MM.1S (cell line): ENCODE data around the gene LPCAT1.

Experiments
- DNase-seq: peaks from one replicate; pipeline ENCODE4 v3.0.0-alpha.2; 2015
- H2AFZ ChIP-seq: fragments of 300-600 bp; sonication (generic); 2 replicates; pipeline ENCODE4 v1.6.0; 2016; ENCODE audit warnings: antibody characterized with exemption, low read length
- H3F3A ChIP-seq: fragments of 300-600 bp; sonication (generic); 2 replicates; pipeline ENCODE4 v1.6.1; 2016; ENCODE audit warnings: mild to moderate bottlenecking, antibody characterized with exemption, low read length, moderate library complexity, mixed read lengths; ENCODE audit not compliant: insufficient read depth
- H3K27ac ChIP-seq: fragments of 300-600 bp; sonication (generic); 2 replicates; pipeline ENCODE4 v1.5.1; 2016; ENCODE audit warnings: mild to moderate bottlenecking, low read length
- H3K27me3 ChIP-seq: fragments of 300-600 bp; sonication (generic); replicated peaks from 2 replicates; pipeline ENCODE4 v1.6.0; 2016; ENCODE audit warnings: low read length; ENCODE audit not compliant: insufficient read depth
- H3K36me3 ChIP-seq: fragments of 300-600 bp; sonication (generic); replicated peaks from 2 replicates; pipeline ENCODE4 v1.6.1; 2016; ENCODE audit warnings: mild to moderate bottlenecking, low read length, mixed read lengths; ENCODE audit not compliant: insufficient read depth
- H3K4me1 ChIP-seq: fragments of 300-600 bp; sonication (generic); 2 replicates; pipeline ENCODE4 v1.6.1; 2016; ENCODE audit warnings: low read length, mixed read lengths
- H3K4me2 ChIP-seq: fragments of 300-600 bp; sonication (generic); 2 replicates; pipeline ENCODE4 v1.6.0; 2016; ENCODE audit warnings: low read depth, low read length
- H3K4me3 ChIP-seq: fragments of 300-600 bp; sonication (generic); 2 replicates; pipeline ENCODE4 v1.5.1; 2016; ENCODE audit warnings: low read length, mixed read lengths
- H3K79me2 ChIP-seq: fragments of 300-600 bp; sonication (generic); 2 replicates; pipeline ENCODE4 v1.6.1; 2016; ENCODE audit warnings: mixed run types, low read length, mixed read lengths
- H3K9ac ChIP-seq: fragments of 300-600 bp; sonication (generic); 2 replicates; pipeline ENCODE4 v1.6.1; 2016; ENCODE audit warnings: low read length, mixed read lengths
- H3K9me2 ChIP-seq: fragments of 300-600 bp; sonication (generic); replicated peaks from 2 replicates; pipeline ENCODE4 v1.6.1; 2016; ENCODE audit warnings: mild to moderate bottlenecking, low read length, mixed read lengths; ENCODE audit not compliant: insufficient read depth
- H3K9me3 ChIP-seq: fragments of 300-600 bp; sonication (generic); replicated peaks from 2 replicates; pipeline ENCODE4 v1.6.1; 2016; ENCODE audit warnings: mild to moderate bottlenecking, low read length, mixed read lengths; ENCODE audit not compliant: insufficient read depth
- H4K20me1 ChIP-seq: fragments of 300-600 bp; sonication (generic); 2 replicates; pipeline ENCODE4 v1.6.1; 2016; ENCODE audit warnings: mild to moderate bottlenecking, low read length, moderate library complexity, mixed read lengths; ENCODE audit not compliant: insufficient read depth
- EZH2 ChIP-seq: fragments of 300-600 bp; sonication (generic); optimal IDR thresholded peaks from 2 replicates; pipeline ENCODE3; 2017; ENCODE audit warnings: low read depth, mild to moderate bottlenecking, antibody characterized with exemption, low read length, mixed read lengths
- EZH2phosphoT487 ChIP-seq: fragments of 300-600 bp; sonication (generic); IDR thresholded peaks from 2 replicates; pipeline ENCODE4 v1.6.1; 2018; ENCODE audit warnings: antibody characterized with exemption, low read length
- TF ChIP-seq, protein P1 (sequence below): fragments of 300-600 bp; sonication (generic); IDR thresholded peaks from 2 replicates; pipeline ENCODE4 v1.5.1; 2016; ENCODE audit warnings: antibody characterized with exemption, low read length, mixed read lengths

Gene LPCAT1

GRCh38 chr5:1435369-1435768 lies 88.4 kb downstream of the LPCAT1 start:
- Histone ChIP-seq H2AFZ (no peak overlapping the region), H3K27me3 (peaks cover 57% of the 10 kb centered on the region), H3K79me2 (no peaks in the 10 kb centered on the region), H3K9me2 (no peaks in the 10 kb centered on the region), H3K4me2 (no peak overlapping the region), H3K9me3 (no peaks in the 10 kb centered on the region), H3K36me3 (no peaks in the 10 kb centered on the region), H4K20me1 (no peaks in the 10 kb centered on the region), H3F3A (no peaks in the 10 kb centered on the region), H3K4me3 (no peak overlapping the region), H3K27ac (no peak overlapping the region), H3K9ac (no peak overlapping the region), H3K4me1 (no peaks in the 10 kb centered on the region)
- no peak for TF ChIP-seq EZH2
- TF ChIP-seq, protein P1, sequence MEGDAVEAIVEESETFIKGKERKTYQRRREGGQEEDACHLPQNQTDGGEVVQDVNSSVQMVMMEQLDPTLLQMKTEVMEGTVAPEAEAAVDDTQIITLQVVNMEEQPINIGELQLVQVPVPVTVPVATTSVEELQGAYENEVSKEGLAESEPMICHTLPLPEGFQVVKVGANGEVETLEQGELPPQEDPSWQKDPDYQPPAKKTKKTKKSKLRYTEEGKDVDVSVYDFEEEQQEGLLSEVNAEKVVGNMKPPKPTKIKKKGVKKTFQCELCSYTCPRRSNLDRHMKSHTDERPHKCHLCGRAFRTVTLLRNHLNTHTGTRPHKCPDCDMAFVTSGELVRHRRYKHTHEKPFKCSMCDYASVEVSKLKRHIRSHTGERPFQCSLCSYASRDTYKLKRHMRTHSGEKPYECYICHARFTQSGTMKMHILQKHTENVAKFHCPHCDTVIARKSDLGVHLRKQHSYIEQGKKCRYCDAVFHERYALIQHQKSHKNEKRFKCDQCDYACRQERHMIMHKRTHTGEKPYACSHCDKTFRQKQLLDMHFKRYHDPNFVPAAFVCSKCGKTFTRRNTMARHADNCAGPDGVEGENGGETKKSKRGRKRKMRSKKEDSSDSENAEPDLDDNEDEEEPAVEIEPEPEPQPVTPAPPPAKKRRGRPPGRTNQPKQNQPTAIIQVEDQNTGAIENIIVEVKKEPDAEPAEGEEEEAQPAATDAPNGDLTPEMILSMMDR, result no peak
- no peak for TF ChIP-seq EZH2phosphoT487
- DNase-seq, result no peak

DNA sequence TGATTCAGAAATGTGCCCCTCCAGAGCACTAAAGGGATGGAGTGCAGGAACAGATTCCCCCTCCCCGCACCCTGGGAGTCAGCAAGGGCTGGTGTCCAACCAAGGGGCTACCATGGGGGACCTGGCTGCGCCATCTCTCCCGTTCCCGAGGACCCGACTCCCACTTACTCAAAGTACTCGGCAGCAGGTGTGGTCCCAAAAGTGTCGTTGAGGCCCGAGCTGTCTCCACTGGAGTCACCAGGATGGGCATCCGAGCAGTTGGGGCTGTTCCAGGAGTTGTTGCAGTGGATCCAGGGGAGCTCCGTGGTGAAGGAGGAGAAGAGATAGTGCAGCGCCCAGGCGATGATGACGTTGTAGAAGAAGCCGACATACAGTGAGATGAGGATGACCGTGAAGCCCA lies 91.5 kb downstream of the LPCAT1 start:
- H3K9ac ChIP-seq, result no peak overlapping the region
- H2AFZ ChIP-seq, result no peak overlapping the region
- no peak overlapping the region for H3K27ac ChIP-seq
- H4K20me1 ChIP-seq, result no peaks in the 10 kb centered on the region
- DNase-seq, result no peak
- no peaks in the 10 kb centered on the region for H3K36me3 ChIP-seq
- H3K79me2 ChIP-seq, result no peaks in the 10 kb centered on the region
- no peaks in the 10 kb centered on the region for H3F3A ChIP-seq
- no peaks in the 10 kb centered on the region for H3K9me3 ChIP-seq
- H3K27me3 ChIP-seq, result peaks cover 47% of the 10 kb centered on the region
- H3K4me2 ChIP-seq, result no peak overlapping the region
- no peaks in the 10 kb centered on the region for H3K4me1 ChIP-seq
- H3K9me2 ChIP-seq, result no peaks in the 10 kb centered on the region
- no peak overlapping the region for H3K4me3 ChIP-seq
- TF ChIP-seq EZH2phosphoT487 (no peak), EZH2 (no peak)
- TF ChIP-seq, protein P1, result no peak

DNA sequence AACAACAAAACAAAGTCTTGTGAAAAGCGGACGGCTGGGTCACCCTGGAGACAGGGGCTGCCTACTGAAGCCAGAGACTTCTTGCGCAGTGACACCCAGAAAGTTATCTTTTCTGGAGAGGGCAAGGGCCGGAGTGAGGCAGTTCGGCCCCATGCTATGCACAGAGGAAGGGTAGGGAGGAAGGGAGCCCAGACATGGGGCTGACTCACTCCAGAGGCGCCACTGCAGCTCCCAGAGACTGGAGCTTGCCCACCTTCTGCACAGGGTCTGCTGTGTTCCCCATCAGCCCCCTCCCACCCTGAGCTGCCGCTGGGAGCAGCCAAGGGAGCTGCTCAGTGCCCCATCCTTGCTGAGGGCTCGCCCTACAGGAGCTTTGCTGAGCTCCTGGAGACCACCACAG lies 91.9 kb downstream of the LPCAT1 start:
- H4K20me1 ChIP-seq, result no peaks in the 10 kb centered on the region
- no peak overlapping the region for H3K27ac ChIP-seq
- no peak overlapping the region for H3K9ac ChIP-seq
- no peaks in the 10 kb centered on the region for H3K4me1 ChIP-seq
- no peak overlapping the region for H3K4me2 ChIP-seq
- H3K27me3 ChIP-seq, result peaks cover 47% of the 10 kb centered on the region
- no peaks in the 10 kb centered on the region for H3K36me3 ChIP-seq
- no peaks in the 10 kb centered on the region for H3K79me2 ChIP-seq
- H3K4me3 ChIP-seq, result no peak overlapping the region
- no peak overlapping the region for H2AFZ ChIP-seq
- H3K9me3 ChIP-seq, result no peaks in the 10 kb centered on the region
- TF ChIP-seq EZH2, result no peak
- TF ChIP-seq, protein P1, result no peak
- no peak for TF ChIP-seq EZH2phosphoT487
- no peaks in the 10 kb centered on the region for H3K9me2 ChIP-seq
- DNase-seq, result no peak
- H3F3A ChIP-seq, result no peaks in the 10 kb centered on the region
